ENCODE data around the gene NPAS3.

DNA sequence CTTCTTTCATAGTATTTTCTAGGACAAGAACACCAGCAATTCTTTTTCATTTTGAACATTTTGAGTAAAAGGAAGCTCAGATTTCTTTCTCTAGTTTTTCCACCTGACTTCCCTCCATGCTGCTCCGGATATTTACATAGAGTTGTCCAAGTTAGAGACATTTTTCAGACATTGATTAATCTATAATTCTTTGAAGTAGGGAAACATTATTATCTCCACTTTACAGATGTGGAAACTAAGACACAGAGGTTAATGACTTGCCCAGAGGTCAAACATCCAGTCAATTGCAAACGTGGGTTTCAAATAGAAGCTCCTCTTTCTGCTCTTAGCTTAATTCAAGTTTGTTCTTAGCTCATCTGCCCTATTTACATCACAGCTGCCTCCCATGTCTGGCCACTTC lies 873.9 kb downstream of the NPAS3 start:
- TF ChIP-seq, protein P1, sequence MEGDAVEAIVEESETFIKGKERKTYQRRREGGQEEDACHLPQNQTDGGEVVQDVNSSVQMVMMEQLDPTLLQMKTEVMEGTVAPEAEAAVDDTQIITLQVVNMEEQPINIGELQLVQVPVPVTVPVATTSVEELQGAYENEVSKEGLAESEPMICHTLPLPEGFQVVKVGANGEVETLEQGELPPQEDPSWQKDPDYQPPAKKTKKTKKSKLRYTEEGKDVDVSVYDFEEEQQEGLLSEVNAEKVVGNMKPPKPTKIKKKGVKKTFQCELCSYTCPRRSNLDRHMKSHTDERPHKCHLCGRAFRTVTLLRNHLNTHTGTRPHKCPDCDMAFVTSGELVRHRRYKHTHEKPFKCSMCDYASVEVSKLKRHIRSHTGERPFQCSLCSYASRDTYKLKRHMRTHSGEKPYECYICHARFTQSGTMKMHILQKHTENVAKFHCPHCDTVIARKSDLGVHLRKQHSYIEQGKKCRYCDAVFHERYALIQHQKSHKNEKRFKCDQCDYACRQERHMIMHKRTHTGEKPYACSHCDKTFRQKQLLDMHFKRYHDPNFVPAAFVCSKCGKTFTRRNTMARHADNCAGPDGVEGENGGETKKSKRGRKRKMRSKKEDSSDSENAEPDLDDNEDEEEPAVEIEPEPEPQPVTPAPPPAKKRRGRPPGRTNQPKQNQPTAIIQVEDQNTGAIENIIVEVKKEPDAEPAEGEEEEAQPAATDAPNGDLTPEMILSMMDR (IDR thresholded peaks at IDR 0.05) = no peak
- no peak for TF ChIP-seq POLR2A (IDR thresholded peaks at IDR 0.05)
